ENCODE results near the gene GLB1L3. TPM values are rescaled to one million over a fixed set of nuclear protein-coding genes. Genes with fewer than 3 reads are reported as not detected.

The GLB1L3 gene
- total RNA-seq, 6 experiments from 2014 or later, result not detected

DNA sequence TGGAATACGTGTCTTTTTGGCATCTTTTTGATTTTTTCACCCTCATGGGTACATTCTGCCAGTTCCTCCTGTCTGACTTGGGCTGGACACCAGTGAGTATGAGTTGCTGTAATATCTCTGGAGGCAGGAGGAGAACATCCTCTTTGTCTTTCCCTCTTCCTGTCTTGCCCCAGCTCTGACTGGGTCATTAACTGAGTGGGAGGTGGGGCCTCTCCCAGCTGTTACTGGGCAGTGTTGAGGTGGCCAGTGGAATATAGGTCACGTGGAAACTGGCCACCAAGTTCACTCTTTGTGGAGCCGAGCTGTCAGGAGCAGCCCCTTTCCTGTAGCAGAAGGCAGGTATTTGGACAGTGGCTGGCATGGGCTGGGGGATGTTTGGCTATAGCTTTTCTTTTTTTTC, 57.8 kb downstream of the GLB1L3 start:
- WGBS (ENCODE audit: insufficient coverage, low coverage, low lambda C conversion rate, missing lambda C conversion rate), result 64% methylated on average over 2 of the region's 3 CpGs
- no peak for ATAC-seq
- no peaks in the 10 kb centered on the region for H3K36me3 ChIP-seq
- no peak overlapping the region for H3K27ac ChIP-seq
- DNase-seq, result no peak
- H3K27me3 ChIP-seq, result no peaks in the 10 kb centered on the region
- no peak overlapping the region for H3K4me3 ChIP-seq
- TF ChIP-seq CTCF (IDR thresholded peaks at IDR 0.05) (no peak), POLR2A (IDR thresholded peaks at IDR 0.05) (no peak)
- intact Hi-C loops (cut with DNase I), result no loop called here
- H3K9me3 ChIP-seq, result no peaks in the 10 kb centered on the region
- peaks cover 0 to 6% (median 3%) of the 10 kb centered on the region in 4 donors for H3K4me1 ChIP-seq

GRCh38 chr11:134334796-134335571, 58.8 kb downstream of the GLB1L3 start:
- WGBS (ENCODE audit: insufficient coverage, low coverage, low lambda C conversion rate, missing lambda C conversion rate), result 80% methylated on average over 9 of the region's 10 CpGs
- peaks cover 0 to 6% (median 3%) of the 10 kb centered on the region in 4 donors for H3K4me1 ChIP-seq
- ATAC-seq (no peak), DNase-seq (no peak)
- H3K27me3 ChIP-seq, result no peaks in the 10 kb centered on the region
- TF ChIP-seq POLR2A (IDR thresholded peaks at IDR 0.05) (no peak), CTCF (IDR thresholded peaks at IDR 0.05) (no peak)
- H3K4me3 ChIP-seq, result no peak overlapping the region
- no peaks in the 10 kb centered on the region for H3K36me3 ChIP-seq
- no peak overlapping the region for H3K27ac ChIP-seq
- intact Hi-C loops (cut with DNase I), result no loop called here
- no peaks in the 10 kb centered on the region for H3K9me3 ChIP-seq

DNA sequence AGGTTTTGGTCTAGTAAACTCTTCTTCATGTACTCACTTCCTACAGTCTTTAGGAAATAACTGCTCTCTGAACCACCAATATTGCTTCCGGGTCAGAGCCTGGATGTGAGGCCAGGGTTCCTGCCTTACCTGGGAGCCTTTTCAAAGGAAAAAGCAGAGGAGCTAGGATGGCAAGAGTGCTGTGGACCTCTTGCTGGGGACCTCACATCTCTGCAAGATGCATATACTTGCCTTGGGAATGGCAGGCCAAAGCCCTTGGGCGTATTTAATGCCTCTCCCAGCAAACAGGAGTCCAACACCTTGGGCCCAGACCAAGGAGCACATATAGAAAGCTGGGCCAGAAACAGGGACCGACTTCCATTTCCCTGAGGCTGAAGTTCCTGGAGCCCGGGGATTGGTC, 60.9 kb downstream of the GLB1L3 start:
- WGBS (ENCODE audit: insufficient coverage, low coverage, low lambda C conversion rate, missing lambda C conversion rate), result 100% methylated on average over 2 of the region's 4 CpGs
- intact Hi-C loops (cut with DNase I), result no loop called here
- Histone ChIP-seq H3K27me3 (no peaks in the 10 kb centered on the region), H3K4me1 (no peaks in the 10 kb centered on the region), H3K4me3 (no peak overlapping the region), H3K27ac (no peak overlapping the region), H3K9me3 (no peaks in the 10 kb centered on the region), H3K36me3 (no peaks in the 10 kb centered on the region)
- no peak for ATAC-seq
- TF ChIP-seq POLR2A (IDR thresholded peaks at IDR 0.05) (no peak), CTCF (IDR thresholded peaks at IDR 0.05) (no peak)
- DNase-seq, result no peak

DNA sequence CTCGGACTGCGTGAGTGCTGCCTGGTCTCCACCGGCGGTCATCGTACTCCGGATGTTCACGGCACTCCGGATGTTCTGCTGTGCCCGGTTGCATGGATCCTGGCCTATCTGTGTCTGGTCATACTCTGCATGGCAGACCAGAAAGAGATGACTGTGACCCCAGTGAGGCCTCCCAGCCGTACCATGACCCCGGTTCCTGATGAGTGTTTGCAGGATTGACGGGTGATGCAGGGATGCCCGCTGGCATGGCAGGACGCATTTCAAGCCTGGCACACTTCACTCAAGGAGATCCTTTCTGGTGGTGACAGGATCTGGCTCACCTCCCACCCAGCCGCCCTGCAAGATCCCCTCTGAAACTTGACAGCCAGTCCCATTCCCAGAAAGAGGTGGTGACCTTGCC, 61.9 kb downstream of the GLB1L3 start:
- Histone ChIP-seq H3K27me3 (no peaks in the 10 kb centered on the region), H3K27ac (no peak overlapping the region), H3K36me3 (no peaks in the 10 kb centered on the region), H3K4me3 (no peak overlapping the region), H3K9me3 (no peaks in the 10 kb centered on the region), H3K4me1 (no peaks in the 10 kb centered on the region)
- ATAC-seq, result no peak
- no peak for DNase-seq
- no peak for TF ChIP-seq CTCF (IDR thresholded peaks at IDR 0.05)
- TF ChIP-seq POLR2A (IDR thresholded peaks at IDR 0.05), result no peak
- intact Hi-C loops (cut with DNase I), result no loop called here
- WGBS (ENCODE audit: insufficient coverage, low coverage, low lambda C conversion rate, missing lambda C conversion rate), result 20% methylated on average over 1 of the region's 15 CpGs

Data from right lobe of liver (tissue), 6 donors.